Measurements from ENCODE around the gene PRODH2.
A peak's percentile ranks its signal among the peaks of the same experiment; 100 is the strongest.

Gene PRODH2, protein sequence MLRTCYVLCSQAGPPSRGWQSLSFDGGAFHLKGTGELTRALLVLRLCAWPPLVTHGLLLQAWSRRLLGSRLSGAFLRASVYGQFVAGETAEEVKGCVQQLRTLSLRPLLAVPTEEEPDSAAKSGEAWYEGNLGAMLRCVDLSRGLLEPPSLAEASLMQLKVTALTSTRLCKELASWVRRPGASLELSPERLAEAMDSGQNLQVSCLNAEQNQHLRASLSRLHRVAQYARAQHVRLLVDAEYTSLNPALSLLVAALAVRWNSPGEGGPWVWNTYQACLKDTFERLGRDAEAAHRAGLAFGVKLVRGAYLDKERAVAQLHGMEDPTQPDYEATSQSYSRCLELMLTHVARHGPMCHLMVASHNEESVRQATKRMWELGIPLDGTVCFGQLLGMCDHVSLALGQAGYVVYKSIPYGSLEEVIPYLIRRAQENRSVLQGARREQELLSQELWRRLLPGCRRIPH

DNA sequence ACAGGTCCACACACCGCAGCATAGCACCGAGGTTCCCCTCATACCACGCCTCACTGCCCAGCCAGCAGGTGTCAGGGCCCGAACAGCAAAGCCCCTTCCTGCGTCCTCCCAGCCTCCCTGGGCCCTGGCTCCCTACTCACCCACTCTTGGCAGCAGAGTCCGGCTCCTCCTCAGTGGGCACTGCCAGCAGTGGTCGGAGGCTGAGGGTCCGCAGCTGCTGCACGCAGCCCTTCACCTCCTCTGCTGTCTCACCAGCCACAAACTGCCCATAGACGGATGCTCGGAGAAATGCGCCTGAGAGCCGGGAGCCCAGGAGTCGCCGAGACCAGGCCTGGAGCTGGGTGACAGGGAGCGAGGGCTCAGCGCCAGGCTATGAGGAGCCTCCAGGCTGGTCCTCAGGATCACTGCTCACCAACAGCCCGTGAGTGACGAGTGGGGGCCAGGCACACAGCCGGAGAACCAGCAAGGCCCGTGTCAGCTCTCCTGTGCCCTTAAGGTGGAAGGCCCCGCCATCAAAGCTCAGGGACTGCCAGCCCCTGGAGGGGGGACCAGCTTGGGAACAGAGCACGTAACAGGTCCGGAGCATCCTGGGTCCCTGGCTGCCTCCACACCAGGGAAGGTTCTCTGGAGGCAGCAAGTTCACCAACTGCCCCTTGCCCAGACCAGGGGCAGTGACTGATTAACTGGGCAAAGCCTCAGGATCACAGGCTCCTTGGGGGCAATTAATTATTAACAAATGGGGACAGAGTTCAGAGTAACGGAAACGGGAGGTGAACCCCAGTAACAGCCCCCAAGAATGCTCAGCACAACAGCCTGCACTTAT, at the start of gene PRODH2:
TSS of gene PRODH2 (minus strand) at position 626 of the 823 bp plus-strand sequence. CDS start at position 586, 40 bp downstream.
- DNase-seq: no peak

DNA sequence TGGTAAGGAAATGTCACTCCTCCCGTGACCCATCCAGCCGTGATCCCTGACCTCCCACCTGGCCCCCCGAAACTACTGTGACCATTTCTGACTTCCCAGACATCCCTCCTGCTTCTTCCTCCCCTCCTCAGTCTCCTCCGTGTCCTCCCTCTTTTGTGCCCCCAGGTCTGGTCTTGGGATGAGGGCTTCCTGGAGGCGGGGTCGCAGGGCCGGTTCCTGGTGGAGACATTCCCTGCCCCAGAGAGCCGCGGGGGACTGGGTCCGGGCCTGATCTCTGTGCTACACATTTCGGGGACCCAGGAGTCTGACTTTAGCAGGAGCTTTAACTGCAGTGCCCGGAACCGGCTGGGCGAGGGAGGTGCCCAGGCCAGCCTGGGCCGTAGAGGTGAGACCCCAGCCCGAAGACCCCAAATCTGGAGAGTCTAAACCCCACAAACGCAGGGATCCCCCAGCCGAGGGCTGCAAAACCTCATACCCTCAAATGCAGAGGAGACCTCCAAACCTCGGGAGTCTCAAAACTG, 49.1 kb upstream of the PRODH2 start:
- DNase-seq: no peak

DNA sequence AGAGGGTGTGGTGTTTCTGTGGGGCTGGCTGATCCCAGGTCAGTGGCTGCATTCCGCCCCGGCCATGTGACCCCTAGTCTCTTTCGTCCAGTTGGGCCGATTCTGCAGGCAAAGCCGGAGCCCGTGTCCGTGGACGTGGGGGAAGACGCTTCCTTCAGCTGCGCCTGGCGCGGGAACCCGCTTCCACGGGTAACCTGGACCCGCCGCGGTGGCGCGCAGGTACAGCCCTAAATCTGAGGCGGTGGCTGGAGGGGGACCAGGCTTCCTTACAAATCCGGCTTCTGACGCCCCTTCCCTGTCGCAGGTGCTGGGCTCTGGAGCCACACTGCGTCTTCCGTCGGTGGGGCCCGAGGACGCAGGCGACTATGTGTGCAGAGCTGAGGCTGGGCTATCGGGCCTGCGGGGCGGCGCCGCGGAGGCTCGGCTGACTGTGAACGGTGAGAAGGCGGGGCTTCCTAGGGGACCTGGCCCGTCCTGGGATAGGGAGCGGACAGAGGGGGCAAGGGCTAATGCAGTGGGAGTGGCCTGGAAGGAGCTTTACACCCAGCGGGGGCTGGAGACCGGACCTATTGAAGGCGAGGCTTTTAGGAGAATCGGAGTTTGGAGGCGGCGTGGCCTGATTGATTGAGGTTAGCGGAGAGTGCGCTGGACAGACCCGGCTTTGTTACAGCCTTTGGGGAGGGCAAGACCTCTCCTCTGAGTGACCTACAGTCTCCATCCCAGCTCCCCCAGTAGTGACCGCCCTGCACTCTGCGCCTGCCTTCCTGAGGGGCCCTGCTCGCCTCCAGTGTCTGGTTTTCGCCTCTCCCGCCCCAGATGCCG, 48.4 kb upstream of the PRODH2 start:
- DNase-seq: no peak

DNA sequence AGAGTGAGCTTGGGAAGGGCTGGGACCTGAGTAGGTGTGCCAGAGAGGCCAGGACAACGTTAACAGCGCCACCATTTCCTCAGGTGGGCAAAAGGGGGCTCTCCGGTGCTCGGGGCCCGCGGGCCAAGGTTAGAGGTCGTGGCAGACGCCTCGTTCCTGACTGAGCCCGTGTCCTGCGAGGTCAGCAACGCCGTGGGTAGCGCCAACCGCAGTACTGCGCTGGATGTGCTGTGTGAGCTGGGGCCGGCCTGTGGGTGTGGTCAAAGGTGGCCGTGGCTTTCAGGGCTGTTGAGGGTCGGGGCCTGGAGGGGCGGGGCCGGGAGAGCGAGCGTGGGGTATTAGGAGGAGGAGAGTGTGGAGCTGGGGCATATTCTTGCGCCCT, 47.8 kb upstream of the PRODH2 start:
- DNase-seq: no peak

DNA sequence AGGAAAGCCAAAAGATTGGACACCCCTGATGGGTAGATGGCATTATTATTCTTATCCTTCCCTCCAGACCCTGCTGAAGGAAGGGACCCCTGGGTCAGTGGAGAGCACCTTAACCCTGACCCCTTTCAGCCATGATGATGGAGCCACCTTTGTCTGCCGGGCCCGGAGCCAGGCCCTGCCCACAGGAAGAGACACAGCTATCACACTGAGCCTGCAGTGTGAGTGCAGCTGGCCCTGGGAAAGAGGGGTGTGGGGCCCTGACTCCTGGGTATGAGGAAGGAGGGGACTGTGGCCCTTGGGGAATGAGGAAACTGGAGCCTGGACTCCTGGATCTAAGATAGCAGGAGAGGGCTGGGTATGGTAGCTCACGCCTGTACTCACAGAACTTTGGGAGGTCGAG, 46.8 kb upstream of the PRODH2 start:
- DNase-seq: no peak

DNA sequence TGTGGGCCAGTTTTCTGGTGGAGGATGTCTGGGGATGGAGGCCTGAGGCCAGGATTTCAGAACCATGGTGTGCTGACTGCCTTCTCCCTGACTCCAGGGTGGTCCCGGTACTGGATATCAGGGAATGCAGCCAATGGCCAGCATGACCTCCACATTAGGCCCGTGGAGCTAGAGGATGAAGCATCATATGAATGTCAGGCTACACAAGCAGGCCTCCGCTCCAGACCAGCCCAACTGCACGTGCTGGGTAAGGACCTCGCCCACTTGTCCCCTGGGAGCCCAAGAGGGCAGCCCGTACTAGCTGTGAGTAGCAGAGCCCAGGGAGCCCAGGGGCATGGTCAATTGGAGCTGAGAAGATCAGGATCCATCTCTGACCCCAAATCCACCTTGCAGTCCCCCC, 45.7 kb upstream of the PRODH2 start:
- DNase-seq: no peak

DNA sequence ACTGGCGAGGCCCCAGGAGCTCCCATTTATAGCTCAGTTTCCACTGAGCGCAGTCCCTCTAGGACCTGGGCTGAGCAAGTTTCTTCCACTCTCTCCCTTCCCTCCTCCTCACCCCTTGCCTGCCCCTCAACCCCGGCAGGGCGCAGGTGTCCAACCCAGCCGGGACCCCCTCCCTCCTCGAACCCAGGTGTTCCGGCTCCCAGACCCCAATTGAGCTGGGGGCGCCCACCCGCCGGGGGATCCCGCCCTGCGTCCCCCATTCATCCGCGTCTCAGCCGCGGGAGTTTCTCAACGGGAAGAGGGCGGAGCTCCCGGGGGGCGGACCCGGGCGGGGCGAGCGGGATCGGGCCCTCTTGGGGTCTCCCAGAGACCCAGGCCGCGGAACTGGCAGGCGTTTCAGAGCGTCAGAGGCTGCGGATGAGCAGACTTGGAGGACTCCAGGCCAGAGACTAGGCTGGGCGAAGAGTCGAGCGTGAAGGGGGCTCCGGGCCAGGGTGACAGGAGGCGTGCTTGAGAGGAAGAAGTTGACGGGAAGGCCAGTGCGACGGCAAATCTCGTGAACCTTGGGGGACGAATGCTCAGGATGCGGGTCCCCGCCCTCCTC, 44.0 kb upstream of the PRODH2 start, which contains the start of gene KIRREL2:
TSS of gene KIRREL2 (plus strand) at position 366 of the 604 bp plus-strand sequence. CDS start at position 575, 209 bp downstream.
- DNase-seq: peak; percentile 54

DNA sequence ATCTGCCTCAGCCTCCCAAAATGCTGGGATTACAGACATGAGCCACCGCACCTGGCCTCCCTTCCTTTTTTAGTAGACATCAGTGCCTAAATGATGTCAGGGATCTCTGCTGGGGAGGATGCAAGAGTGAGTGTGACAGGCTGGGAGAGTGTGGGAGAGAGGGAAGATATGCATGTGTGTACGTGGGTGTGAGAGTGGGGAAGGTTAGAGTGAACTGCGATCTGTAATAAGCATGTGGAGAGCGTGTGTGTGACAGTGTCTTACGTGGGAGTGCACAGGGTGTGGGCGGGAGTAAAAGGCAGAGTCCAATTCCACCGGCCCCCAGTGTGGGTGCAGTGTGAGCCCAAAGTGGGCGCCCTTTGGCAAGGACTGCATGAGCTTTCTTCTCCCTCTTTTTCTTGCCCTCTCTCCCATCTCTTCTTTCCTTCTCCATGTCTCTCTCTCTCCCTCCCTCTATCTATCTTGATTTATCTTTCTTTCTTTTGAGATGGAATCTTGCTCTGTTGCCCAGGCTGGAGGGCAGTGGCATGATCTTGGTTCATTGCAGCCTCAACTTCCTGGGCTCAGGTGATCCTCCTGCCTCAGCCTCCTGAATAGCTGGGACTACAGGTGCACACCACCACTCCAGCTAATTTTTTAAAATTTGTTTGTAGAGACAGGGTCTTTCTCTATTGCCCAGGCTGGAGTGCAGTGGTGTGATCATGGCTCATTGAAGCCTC, 40.6 kb upstream of the PRODH2 start:
- no peak for DNase-seq

DNA sequence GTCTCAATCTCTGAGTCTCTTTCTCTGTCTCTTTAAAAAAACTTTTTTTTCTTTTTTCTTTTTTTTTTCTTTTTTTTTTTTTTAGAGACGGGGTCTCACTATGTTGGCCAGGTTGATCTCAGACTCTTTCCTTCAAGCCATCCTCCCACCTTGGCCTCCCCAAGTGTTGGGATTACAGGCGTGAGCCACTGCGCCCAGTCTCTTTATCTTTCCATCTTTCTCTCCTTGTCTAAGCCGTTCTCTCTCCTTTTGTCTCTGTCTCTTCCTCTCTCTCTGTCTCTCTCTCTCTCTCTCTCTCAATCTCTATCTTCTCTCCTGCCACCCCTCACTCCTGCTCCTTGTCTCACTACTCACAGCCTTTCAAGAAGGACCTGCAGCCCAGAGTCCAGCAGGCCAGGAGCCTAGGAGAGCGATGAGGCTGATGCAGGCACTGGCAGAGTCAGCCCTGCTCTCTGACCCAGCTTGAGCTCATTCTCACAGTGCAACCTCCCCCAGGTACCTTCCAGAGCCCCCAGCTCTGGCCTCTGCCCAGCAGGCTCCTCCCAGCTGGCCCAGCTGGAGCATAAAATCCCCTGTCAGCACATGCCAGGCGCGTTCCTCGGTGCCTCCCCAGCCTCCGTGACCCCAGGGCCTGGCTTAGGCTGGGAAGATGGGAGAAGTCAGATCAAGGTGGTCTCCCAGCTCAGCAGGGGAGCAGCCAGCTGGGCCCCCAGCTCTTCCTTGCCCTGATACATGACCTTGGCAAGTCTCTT, 39.6 kb upstream of the PRODH2 start, which contains the start of gene NPHS1:
TSS of gene NPHS1 (minus strand) at position 476 of the 752 bp plus-strand sequence. CDS start 667 bp downstream, outside the sequence.
- DNase-seq: no peak

DNA sequence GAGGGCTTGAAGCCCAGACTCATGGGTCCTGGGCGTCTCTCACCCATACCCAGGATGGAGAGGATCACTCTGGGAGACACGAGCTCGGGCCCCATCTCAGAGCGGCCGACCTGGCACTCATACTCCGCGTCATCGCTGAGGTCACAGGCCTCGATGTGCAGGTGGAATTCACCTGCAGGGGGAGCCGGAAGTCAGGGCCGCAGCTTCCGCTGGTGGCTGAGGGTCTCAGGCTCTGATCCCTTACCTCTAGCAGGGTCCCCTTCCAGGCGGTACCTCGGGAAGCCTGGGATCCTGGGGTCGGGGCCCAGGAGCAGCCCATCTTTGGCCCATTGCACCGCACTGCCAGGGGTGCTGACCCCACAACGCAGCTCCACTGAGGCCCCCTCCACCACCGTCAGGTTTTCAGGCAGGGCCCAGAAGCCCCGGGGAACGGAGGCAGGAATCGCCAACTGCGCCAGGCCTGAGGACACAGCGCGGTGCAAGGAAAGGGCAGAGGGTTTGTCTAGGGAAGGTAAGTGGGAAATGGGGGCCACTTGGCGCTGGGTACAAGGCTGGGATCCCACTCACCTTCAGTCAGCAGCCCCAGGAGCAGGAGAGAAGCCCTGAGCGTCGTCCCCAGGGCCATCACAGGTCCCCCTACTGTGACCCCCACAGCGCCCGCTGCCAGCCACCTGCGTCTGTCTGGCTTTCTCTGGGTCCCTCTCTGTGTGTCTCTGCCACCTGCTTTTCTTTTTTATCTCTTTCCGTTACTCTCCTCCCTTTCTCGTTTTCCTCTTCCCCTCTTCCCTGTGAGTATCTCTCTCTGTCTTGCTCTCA, 38.8 kb upstream of the PRODH2 start:
- peak; percentile 19 for DNase-seq

DNA sequence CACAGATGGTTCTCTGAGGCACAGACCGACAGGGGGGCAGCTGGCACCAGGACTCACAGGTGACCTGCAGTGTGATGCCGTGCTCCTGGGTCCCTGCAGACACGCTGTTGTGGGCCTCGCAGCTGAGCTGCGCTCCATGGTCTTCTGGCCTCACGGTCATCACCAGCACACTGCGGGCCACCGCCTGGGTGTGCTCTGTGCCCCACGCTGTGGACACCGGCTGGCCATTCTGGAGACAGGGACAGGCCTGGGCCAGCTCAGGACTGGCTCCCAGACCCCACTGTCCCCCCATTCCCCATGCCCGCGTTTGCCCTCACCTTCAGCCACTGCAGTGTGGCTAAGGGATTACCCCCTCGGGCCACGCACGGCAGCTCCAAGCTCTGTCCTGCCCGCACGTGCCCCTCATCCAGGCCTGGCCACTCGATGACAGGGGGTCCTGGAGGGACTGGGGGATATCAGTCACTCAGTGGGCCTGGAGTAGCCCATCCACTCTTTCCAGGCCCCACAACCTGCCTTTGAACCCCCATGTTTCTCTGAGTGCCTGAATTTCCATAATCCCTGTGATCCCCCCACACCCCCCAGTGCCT, 36.4 kb upstream of the PRODH2 start:
- no peak for DNase-seq

DNA sequence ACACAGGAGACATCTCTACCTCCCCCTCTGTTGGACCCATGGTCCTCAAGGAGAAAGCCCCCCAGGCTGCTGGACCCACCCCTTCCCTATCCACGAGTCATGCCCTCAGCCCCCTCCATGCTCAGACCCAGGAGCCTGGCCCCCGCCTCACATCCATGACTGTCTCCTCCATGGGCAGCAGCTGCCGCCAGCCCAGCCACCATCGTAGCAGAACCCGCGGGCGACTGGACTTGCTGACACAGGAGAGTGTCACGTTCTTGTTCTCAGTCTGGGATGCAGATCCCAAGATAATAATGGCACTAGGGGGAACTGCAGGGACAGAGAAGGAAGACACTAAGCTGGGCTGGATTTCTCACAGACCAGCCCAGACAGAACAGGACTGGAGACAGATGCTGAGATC, 35.8 kb upstream of the PRODH2 start:
- DNase-seq: no peak

DNA sequence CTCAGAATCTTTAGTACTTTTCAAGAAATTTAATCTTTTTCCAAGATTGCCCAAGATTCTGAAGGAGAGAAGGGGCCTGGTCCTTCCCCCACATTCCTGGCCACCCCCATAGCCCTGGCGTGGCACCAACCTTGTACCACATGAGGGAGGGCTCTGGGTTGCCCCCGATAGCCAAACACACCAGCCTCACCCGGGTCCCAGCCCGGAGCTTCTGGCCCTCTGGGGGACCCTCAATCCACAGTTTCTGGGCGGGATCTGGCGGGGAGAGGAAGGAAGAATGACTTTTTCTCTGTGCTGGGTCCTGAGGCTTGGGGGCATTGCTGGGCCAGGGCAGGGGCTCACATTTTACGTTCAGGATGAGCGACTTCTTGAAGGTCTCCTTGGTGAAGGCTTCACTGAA, 35.3 kb upstream of the PRODH2 start:
- DNase-seq: no peak

DNA sequence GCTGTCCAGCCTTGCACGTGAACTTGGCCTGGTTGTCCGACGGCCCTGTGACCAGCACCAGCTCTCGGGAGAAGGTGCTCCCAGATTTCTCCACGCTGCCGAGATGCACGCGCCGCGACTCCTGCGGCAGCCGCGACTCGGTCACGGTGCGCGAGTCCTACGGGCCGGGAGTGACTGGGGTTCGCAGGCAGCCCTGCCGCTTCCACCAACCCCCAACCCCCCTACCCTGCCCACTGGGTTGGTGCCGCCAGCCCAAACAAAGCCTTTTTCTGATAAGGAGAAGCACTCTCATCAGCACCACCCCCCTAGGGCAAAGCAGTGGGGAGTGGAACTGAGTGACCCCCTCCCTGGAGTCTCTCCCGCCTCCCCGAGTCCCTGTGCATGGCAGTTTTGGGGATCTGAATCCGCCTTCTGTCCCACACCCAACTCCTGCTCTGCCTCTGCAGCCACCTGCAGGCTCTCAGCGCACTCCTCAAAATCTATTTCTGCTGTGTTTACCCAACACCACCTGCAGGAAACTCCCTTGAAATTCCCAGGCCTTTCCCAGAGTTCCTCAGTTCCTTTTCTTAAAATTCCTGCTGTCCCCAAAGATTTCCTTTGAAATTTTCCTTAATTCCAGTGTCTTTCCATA, 33.5 kb upstream of the PRODH2 start:
- no peak for DNase-seq

DNA sequence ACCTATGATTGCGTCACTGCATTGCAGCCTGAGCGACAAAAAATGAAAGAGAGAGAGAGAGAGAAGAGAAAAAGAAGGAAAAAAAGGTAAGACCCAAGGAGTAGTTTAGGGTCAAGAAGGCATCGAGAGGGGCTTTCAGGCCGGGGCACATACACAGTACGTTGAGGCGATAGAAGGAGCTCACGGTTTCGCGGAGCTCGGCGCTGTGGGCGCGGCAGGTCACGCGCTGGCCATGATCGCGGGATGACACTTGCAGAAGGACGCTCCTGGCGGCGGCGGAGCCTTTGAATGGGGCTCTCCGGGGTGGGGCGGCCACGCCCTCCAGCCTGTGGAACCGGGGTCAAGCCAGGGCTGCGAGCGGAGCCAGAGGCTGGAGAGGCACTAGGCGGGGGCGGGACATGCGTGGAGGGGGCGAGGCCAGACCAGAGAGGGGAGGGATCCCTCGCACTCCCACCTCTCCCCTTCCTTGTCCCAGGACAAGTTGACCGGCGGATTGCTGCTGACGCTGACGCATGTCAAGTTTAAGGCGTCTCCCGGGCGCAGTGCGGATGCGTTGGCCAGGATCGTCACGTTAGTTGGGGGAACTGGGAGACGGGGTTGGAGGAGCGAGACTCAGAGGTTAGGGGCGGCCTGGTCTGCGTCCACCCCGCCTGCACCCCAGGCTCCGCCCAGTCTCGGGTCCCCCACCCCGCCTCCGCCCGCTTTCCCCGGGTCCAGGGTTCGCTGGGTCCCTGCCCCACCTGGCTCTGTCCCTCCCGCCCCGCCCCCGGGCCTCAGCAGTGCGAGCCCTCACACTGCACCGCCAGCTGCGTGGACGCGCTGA, 32.8 kb upstream of the PRODH2 start:
- peak; percentile 9 for DNase-seq

DNA sequence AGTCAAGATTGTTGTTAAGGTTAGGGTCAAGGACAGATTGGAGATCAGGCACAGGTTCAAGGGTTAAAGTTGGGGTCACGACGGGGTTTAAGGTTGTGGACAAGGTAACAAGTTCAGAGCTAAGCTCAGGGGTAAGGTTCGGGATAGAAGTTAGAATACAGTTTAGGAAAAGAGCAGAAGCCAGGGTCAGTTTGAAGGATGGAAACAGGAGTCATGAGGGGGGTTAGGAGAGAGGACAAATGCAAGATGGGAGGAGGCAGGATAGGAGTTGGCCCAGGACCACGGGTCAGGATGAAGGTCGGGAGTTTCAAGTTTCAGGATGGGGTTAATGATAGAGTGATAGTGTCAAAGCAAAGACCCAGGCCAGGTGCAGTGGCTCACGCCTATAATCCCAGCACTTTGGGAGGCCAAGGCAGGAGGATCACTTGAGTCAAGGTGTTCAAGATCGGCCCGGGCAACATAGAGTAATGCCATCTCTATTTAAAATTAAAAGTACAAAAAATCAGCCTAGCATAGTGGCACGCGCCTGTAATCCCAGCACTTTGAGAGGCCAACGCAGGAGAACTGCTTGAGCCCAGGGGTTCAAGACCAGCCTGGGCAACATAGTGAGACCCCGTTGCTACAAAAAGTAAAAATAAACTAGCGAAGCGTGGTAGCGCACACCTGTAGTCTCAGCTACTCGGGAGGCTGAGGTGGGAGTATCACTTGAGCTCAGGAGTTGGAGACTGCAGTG, 32.0 kb upstream of the PRODH2 start:
- no peak for DNase-seq
